Activated CD4-positive, alpha-beta T cell treated with anti-CD3 and anti-CD28 coated beads for 36 hours (primary cell): ENCODE results near the gene GALNT10. TPM values are rescaled to one million over a fixed set of nuclear protein-coding genes. Genes with fewer than 3 reads are reported as not detected.

Experiments
- ATAC-seq: fragments of 200-7000 bp; cut with Tn5 transposase; one replicate; pipeline ENCODE4 v1.10.0; 2021; ENCODE audit warnings: mild to moderate bottlenecking, moderate library complexity
- CTCF ChIA-PET: fragments of 350-600 bp; sonication (Branson Sonifier 250); formaldehyde crosslinking; loops from one replicate; lab custom pipeline; 2021; ENCODE audit warnings: antibody characterized with exemption; lab: Charles Lee
- POLR2A ChIA-PET: fragments of 350-600 bp; sonication (Branson Sonifier 250); formaldehyde crosslinking; loops from one replicate; lab custom pipeline; 2021; ENCODE audit warnings: antibody characterized with exemption, inconsistent platforms; lab: Charles Lee
- DNase-seq: peaks from one replicate; pipeline ENCODE4 v3.0.0-alpha.2; 2020
- H3K27ac Mint-ChIP-seq: one replicate; pipeline ENCODE4 v1.8.0; 2021; ENCODE audit warnings: mixed read lengths
- H3K27me3 Mint-ChIP-seq: one replicate; pipeline ENCODE4 v1.8.0; 2021; ENCODE audit warnings: mixed read lengths
- H3K36me3 Mint-ChIP-seq: one replicate; pipeline ENCODE4 v1.8.0; 2021; ENCODE audit warnings: low read depth, mixed read lengths
- H3K4me1 Mint-ChIP-seq: one replicate; pipeline ENCODE4 v1.8.0; 2021; ENCODE audit warnings: mixed read lengths
- H3K4me3 Mint-ChIP-seq: one replicate; pipeline ENCODE4 v1.8.0; 2021; ENCODE audit warnings: mild to moderate bottlenecking, moderate library complexity, mixed read lengths
- H3K9me3 Mint-ChIP-seq: one replicate; pipeline ENCODE4 v1.8.0; 2021; ENCODE audit warnings: low read depth, mixed read lengths
- intact Hi-C, 2 experiments: fragments of 100-400 bp; cut with DNase I in 1 of 2; cut with micrococcal nuclease in 1 of 2; formaldehyde crosslinking; loops; one replicate each; pipeline versions ENCODE4 v1.14.2 to v1.15.1; 2022 to 2024; cut with DNase I, micrococcal nuclease
- total RNA-seq, 2 experiments: library from RNA; stranded (reverse); gene quantifications; one replicate each; pipeline ENCODE4 v1.2.3, GENCODE V29; 2021

GALNT10 gene
- total RNA-seq, 2 experiments from 2014 or later: 29.9 to 49.1 TPM

- intact Hi-C loops: no loop called here
- CTCF ChIA-PET: no interaction called here
- POLR2A ChIA-PET: no interaction called here
- Mint-ChIP-seq H3K27ac (no peak overlapping the region), H3K4me3 (no peak overlapping the region), H3K4me1 (peaks cover 1% of the 10 kb centered on the region), H3K36me3 (peaks cover 18% of the 10 kb centered on the region), H3K9me3 (no peaks in the 10 kb centered on the region), H3K27me3 (no peaks in the 10 kb centered on the region)
- no peak for ATAC-seq
- DNase-seq: no peak
These were observed 135.0 kb downstream of the GALNT10 start for GRCh38 chr5:154325566-154325965.

- CTCF ChIA-PET: no interaction called here
- no peak overlapping the region for H3K4me3 Mint-ChIP-seq
- intact Hi-C loops: no loop called here
These were observed 138.5 kb downstream of the GALNT10 start for GRCh38 chr5:154329062-154329461.

DNA sequence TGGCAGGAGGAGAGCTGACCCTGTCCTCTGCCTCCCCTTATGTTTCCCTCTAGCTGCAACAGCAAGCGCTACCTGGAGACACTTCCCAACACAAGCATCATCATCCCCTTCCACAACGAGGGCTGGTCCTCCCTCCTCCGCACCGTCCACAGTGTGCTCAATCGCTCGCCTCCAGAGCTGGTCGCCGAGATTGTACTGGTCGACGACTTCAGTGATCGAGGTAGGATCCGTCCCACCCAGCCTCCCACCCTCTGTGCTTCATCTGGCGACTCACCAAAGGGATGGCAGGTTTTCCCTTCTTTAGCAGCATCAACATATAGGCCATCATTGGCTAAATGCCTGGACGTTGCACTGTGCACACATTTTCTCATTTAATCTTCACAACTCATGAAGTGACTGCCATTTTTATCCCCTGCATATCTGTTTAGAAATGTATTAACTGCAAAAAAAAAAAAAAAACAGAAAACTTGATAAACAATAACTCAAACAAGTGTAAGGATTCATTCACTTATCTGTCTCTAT is 139.0 kb downstream of the GALNT10 start:
- POLR2A ChIA-PET: no interaction called here

More at GRCh38 chr5:154329062-154329461, 138.5 kb downstream of the GALNT10 start:
- POLR2A ChIA-PET: no interaction called here
- no peak for ATAC-seq
- H3K4me1 Mint-ChIP-seq: no peaks in the 10 kb centered on the region
- H3K36me3 Mint-ChIP-seq: peaks cover 13% of the 10 kb centered on the region
- no peaks in the 10 kb centered on the region for H3K9me3 Mint-ChIP-seq
- no peak for DNase-seq
- H3K27ac Mint-ChIP-seq: no peak overlapping the region
- no peaks in the 10 kb centered on the region for H3K27me3 Mint-ChIP-seq

GRCh38 chr5:154330097-154330667 is 139.6 kb downstream of the GALNT10 start:
- Mint-ChIP-seq H3K4me3 (no peak overlapping the region), H3K4me1 (no peaks in the 10 kb centered on the region), H3K9me3 (no peaks in the 10 kb centered on the region), H3K27me3 (no peaks in the 10 kb centered on the region), H3K36me3 (peaks cover 15% of the 10 kb centered on the region), H3K27ac (peak overlapping the region; percentile 7)
- ChIA-PET CTCF (no interaction called here), POLR2A (interaction anchor here (0.6 kb wide), 1 partner anchor 104 kb away, joined by 5 read pairs; no protein-coding TSS in a partner anchor)
- ATAC-seq (no peak), DNase-seq (no peak)
- intact Hi-C loops: no loop called here

More for the DNA sequence above, 139.0 kb downstream of the GALNT10 start:
- H3K36me3 Mint-ChIP-seq: peaks cover 11% of the 10 kb centered on the region
- H3K4me3 Mint-ChIP-seq: no peak overlapping the region
- no peaks in the 10 kb centered on the region for H3K27me3 Mint-ChIP-seq
- intact Hi-C loops: no loop called here
- no peaks in the 10 kb centered on the region for H3K9me3 Mint-ChIP-seq
- CTCF ChIA-PET: no interaction called here
- no peaks in the 10 kb centered on the region for H3K4me1 Mint-ChIP-seq
- H3K27ac Mint-ChIP-seq: no peak overlapping the region
- DNase-seq (no peak), ATAC-seq (no peak)

- CTCF ChIA-PET: interaction anchor here (1.3 kb wide), 1 partner anchor 151 kb away, joined by 3 read pairs; no protein-coding TSS in a partner anchor
- Mint-ChIP-seq H3K4me3 (no peak overlapping the region), H3K36me3 (peaks cover 20% of the 10 kb centered on the region), H3K9me3 (no peaks in the 10 kb centered on the region), H3K27me3 (no peaks in the 10 kb centered on the region), H3K4me1 (no peaks in the 10 kb centered on the region), H3K27ac (no peak overlapping the region)
- POLR2A ChIA-PET: no interaction called here
- no peak for ATAC-seq
- intact Hi-C loops: no loop called here
- DNase-seq: no peak
These were observed 140.7 kb downstream of the GALNT10 start for GRCh38 chr5:154331232-154331631.

- no peak overlapping the region for H3K4me3 Mint-ChIP-seq
- no peaks in the 10 kb centered on the region for H3K9me3 Mint-ChIP-seq
- ATAC-seq: no peak
- ChIA-PET CTCF (interaction anchor here (1.0 to 1.3 kb wide), 2 partner anchors 73 to 152 kb away, joined by 3 read pairs; no protein-coding TSS in a partner anchor), POLR2A (no interaction called here)
- H3K36me3 Mint-ChIP-seq: peaks cover 22% of the 10 kb centered on the region
- H3K27me3 Mint-ChIP-seq: no peaks in the 10 kb centered on the region
- intact Hi-C loops: no loop called here
- no peak for DNase-seq
- H3K27ac Mint-ChIP-seq: no peak overlapping the region
- H3K4me1 Mint-ChIP-seq: no peaks in the 10 kb centered on the region
These were observed 141.4 kb downstream of the GALNT10 start for GRCh38 chr5:154331924-154332323.

DNA sequence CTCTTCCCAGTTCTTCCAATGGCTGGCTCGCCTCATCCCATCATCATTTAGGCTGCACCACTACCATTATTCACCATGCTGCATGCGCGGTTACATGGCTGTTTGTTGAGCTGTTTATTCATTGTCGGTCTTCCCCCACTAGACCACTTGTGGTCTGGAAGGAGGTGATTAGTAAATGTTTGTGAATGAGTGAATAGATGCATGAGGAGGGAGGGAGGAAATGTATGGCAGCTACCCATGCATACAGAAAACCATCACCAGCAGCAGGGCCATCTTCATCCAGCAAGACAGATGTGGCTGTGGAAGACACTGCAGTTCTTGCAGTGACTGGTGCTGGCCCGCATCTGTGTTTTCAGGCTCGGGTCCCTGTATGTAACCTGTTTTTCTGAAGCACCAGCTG is 141.9 kb downstream of the GALNT10 start:
- Mint-ChIP-seq H3K27me3 (no peaks in the 10 kb centered on the region), H3K36me3 (peaks cover 25% of the 10 kb centered on the region), H3K4me3 (no peak overlapping the region), H3K4me1 (no peaks in the 10 kb centered on the region), H3K27ac (no peak overlapping the region), H3K9me3 (no peaks in the 10 kb centered on the region)
- no peak for DNase-seq
- intact Hi-C loops: no loop called here
- CTCF ChIA-PET: interaction anchor here (1.0 kb wide), 1 partner anchor 72 kb away, joined by 3 read pairs; no protein-coding TSS in a partner anchor
- ATAC-seq: no peak
- POLR2A ChIA-PET: no interaction called here

DNA sequence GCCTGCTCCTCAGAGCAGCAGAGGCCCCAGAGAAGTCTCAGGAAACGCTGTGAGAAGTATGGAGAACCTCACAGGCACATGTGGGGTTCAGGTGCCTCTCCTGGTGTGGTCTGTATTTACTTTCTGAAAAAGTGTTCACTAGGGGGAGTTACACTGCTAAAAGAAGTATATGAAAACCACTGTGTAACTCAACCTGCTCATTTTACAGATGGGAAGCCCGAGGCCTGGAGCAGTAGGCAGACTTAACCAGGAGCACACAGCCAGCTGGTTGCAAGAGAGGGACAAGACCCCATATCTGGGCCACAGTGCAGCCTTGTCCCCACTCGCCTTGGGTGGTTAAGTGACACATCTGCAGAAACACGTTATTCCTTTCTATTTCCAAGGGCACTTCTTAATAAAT is 142.5 kb downstream of the GALNT10 start:
- POLR2A ChIA-PET: no interaction called here
- Mint-ChIP-seq H3K9me3 (no peaks in the 10 kb centered on the region), H3K4me3 (no peak overlapping the region), H3K27me3 (no peaks in the 10 kb centered on the region), H3K36me3 (peaks cover 31% of the 10 kb centered on the region), H3K4me1 (no peaks in the 10 kb centered on the region), H3K27ac (no peak overlapping the region)
- intact Hi-C loops: no loop called here
- DNase-seq (no peak), ATAC-seq (no peak)
- CTCF ChIA-PET: interaction anchor here (1.0 kb wide), 1 partner anchor 72 kb away, joined by 3 read pairs; no protein-coding TSS in a partner anchor

DNA sequence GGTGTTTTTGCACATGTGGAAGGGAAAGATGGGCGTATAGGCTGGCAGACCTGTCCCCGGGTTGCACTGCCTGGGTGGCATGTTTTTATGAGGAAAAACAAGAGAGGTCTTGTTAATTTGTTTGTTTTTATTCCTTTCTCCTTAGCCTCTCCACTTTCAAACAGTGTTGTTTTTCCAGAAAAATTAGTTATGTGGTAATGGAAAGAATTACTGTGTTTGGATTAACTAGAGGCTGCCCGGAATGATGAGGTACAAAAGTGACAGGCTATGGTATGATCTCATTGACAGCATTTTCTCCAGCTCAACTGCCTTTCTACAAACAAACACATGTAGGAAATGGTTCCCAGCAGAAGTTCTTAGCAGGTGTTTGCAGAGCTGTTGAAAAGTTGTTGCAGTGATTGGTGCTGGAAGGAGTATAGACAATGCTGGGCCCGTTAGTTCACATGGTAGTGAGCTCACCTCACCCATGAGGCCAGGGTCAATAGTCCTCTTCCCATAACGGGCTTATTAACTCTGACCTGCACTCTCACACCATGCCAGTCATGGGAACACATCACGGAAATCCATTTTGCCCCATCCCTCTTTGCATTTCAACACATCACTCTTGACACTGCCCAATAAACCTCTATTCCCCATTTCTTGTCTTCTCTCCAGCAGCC is 144.0 kb downstream of the GALNT10 start:
- Mint-ChIP-seq H3K9me3 (no peaks in the 10 kb centered on the region), H3K4me3 (no peak overlapping the region), H3K27ac (no peak overlapping the region), H3K36me3 (peaks cover 30% of the 10 kb centered on the region), H3K4me1 (no peaks in the 10 kb centered on the region), H3K27me3 (no peaks in the 10 kb centered on the region)
- intact Hi-C loops: no loop called here
- ATAC-seq (no peak), DNase-seq (no peak)
- ChIA-PET CTCF (no interaction called here), POLR2A (interaction anchor here (0.6 kb wide), 1 partner anchor 113 kb away, joined by 5 read pairs; no protein-coding TSS in a partner anchor)

GRCh38 chr5:154335065-154335448 is 144.5 kb downstream of the GALNT10 start:
- POLR2A ChIA-PET: no interaction called here
- Mint-ChIP-seq H3K4me1 (no peaks in the 10 kb centered on the region), H3K4me3 (no peak overlapping the region), H3K9me3 (no peaks in the 10 kb centered on the region), H3K36me3 (peaks cover 28% of the 10 kb centered on the region), H3K27ac (no peak overlapping the region), H3K27me3 (no peaks in the 10 kb centered on the region)
- ATAC-seq (no peak), DNase-seq (no peak)
- intact Hi-C loops: no loop called here
- CTCF ChIA-PET: no interaction called here

DNA sequence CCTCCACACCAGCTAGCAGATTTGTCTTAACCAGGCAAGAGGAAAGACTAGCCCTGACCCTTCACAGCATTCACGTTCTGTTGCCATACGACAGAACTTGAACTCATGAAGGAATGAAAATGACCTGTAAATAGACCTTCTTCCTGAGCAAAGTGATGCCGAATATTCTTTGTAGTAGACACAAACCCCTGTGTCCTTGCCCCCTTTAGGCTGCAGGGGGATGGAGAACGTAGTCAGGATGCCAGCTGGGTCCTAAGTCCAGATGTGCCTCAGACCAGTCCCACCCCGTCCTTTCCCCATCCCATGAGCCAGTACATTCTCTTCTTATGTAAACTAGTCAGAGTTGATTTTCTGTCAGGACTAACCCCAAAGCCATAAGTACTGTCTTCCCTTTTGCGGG is 151.1 kb downstream of the GALNT10 start:
- CTCF ChIA-PET: no interaction called here
- Mint-ChIP-seq H3K9me3 (no peaks in the 10 kb centered on the region), H3K36me3 (peaks cover 10% of the 10 kb centered on the region), H3K4me1 (peaks cover 3% of the 10 kb centered on the region), H3K27me3 (no peaks in the 10 kb centered on the region), H3K27ac (no peak overlapping the region), H3K4me3 (no peak overlapping the region)
- intact Hi-C loops: no loop called here
- DNase-seq (no peak), ATAC-seq (no peak)
- POLR2A ChIA-PET: no interaction called here

DNA sequence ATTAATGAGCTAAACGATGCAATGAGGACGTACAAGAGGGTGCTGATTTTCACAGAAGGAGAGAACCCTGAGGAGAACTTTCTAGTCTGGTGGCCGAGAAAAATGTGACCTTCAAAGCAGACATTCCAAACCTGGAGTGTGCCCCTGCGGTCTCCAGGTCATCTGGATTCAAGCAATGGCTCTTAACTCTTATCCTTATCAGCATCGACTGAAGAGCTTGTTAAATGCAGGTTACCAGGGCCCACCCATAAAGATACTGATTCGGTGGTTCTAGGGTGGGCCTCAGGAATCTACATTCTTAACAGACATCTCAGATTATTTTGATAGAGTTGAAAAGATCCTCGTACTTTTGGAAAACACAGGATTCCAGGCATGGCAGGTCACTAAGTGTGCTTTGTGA is 151.7 kb downstream of the GALNT10 start:
- no peak overlapping the region for H3K4me3 Mint-ChIP-seq
- H3K27ac Mint-ChIP-seq: no peak overlapping the region
- ChIA-PET POLR2A (no interaction called here), CTCF (no interaction called here)
- ATAC-seq (no peak), DNase-seq (no peak)
- no peaks in the 10 kb centered on the region for H3K9me3 Mint-ChIP-seq
- peaks cover 3% of the 10 kb centered on the region for H3K4me1 Mint-ChIP-seq
- H3K27me3 Mint-ChIP-seq: no peaks in the 10 kb centered on the region
- intact Hi-C loops: no loop called here
- peaks cover 9% of the 10 kb centered on the region for H3K36me3 Mint-ChIP-seq
